Measurements from ENCODE around the gene USP24. TPM values are rescaled to one million over a fixed set of nuclear protein-coding genes. Genes with fewer than 3 reads are reported as not detected.

USP24 gene
- polyA plus RNA-seq, 1 donor: 38.4 TPM

DNA sequence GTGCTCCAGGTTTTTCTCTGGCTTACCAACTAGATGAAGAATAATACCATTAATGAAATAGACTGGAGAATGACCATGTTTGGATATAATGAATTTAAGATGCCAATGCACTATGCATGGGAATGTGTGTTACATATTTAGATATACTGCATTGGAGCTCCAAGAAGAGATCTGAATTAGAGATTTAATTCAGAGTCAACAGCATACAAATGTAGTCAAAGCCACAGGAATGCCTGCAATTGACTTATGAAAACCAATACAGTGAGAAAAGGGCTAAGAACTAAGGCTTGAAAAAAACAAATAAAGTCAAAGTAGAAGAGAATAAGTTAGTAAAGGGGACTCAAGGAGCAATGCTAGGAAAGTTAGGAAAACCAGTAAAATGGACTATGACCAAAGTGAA lies 59.1 kb downstream of the USP24 start:
- no peak for DNase-seq (ENCODE audit: low read depth)

DNA sequence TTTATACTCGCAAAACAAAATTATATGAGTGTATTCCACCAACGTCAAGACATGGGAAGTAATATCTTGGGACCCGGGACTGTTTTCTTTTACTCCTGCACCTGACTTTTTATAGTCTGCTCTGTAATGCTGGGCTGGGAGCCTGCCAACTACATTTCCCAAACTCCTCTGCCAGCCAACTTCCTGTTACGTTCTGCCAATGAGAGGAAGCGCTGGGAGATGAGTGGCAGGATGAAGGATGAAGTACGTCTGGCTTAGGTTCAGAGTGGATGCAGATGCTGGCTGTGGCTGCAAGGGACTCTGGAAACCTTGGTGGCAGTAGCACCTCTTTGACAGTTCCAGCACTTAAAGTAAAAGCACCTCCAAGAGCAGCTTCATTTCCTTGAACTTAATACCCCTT lies 59.6 kb downstream of the USP24 start:
- DNase-seq (ENCODE audit: low read depth): no peak

DNA sequence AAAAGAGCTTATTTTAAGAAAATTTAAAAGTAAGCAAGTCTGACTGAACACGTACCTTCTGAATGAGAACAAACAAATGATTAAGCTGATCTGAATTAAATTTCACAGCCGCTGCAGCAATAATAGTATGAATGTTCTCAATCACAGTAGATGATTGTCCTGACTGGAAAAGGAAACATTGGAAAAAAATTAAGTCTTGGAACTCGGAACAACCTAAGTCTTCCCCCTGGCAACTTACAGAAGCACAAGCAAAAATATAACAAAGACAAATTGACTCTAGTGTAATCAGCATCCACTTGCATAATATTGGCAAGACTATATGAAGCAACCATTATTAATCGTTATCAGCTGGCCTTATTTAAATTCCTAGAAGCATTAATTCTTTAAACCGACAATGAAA lies 60.5 kb downstream of the USP24 start:
- no peak for DNase-seq (ENCODE audit: low read depth)

DNA sequence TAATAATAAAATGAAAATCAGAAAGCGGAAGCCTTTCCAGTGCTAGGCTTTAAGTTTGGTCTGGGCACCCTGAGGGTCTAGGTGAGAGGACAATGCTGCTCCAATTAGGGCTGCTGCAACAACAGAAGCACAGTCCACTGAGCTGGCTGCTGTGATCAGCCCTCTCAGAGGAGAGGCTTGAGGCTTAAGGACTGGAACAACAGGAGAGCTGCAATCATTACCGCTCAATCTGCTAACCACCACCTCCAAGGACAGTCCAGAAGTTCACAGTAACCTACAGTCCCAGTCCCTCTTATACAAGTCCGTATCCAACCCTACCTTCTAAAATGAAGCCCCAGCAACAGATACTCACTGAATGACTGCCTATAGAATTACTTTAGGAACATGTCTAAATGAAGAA lies 62.1 kb downstream of the USP24 start:
- DNase-seq (ENCODE audit: low read depth): no peak

DNA sequence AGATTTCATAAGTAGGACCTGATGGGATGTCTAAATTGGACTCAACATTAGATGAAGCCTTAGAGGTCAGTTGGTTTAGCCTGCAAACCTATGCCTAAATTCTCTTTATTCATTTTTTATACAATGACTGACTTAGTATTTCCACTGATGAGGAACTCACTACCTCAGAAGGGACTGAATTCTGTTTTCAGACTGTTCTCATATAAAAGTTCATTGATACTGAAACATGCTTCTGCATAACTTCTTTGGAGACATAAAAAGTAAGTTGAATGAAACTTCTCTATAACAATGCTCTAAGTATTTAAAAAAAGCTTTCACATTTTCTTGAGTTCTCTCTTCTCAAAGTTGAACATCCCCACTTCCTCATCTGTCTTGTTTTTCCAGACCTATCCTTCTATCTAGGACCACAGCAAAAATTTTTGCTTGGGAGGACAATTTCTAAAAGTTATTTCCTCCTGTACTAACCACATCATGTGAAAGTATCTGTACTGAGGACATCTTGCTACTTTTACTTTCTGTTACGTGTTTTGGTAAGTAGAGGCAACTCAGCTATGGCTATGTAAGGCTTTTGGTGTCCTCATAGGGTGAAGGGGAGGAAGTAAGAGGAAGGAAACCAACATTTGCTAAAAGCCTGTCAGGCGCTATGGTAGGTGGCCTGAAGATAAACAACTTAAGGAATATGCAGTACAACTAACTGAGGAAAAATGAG lies 64.1 kb downstream of the USP24 start:
- DNase-seq (ENCODE audit: low read depth): peak; percentile 8

DNA sequence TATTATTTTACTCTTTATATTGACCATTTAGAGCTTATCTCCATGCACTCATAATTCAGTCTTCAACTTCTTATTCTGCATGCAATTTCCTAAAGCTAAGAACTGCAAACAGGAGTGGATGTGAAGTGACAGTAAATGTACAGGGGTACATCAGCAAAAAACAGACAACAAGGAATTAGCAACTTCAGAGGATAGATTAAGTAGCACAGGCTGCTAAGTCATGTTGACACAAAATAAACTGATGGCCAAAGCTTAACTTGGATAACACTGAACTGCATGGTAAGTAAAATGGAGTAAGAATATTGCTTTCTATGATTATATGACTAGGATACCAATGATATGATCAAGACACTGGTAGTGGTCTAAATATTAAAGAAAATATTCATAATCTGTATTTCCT lies 66.5 kb downstream of the USP24 start:
- no peak for DNase-seq (ENCODE audit: low read depth)

DNA sequence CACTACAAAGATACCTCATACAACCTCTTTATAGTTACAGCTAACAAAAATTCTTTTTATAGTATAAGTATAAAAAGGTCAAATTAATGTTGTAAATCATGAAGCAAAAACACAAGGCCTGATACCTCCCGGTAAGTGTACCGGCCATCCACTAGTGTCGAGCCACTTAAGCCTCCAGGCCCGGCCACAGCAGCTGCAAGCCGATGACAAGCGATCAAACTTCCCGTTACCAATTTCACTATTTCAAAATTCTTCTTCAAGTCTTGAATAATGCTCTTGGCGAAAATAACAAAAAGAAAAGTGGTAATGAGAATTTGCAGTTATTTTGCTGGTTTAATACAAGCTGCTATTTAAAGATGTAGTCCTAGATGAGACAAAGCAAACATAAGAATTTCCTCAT lies 67.6 kb downstream of the USP24 start:
- no peak for DNase-seq (ENCODE audit: low read depth)

DNA sequence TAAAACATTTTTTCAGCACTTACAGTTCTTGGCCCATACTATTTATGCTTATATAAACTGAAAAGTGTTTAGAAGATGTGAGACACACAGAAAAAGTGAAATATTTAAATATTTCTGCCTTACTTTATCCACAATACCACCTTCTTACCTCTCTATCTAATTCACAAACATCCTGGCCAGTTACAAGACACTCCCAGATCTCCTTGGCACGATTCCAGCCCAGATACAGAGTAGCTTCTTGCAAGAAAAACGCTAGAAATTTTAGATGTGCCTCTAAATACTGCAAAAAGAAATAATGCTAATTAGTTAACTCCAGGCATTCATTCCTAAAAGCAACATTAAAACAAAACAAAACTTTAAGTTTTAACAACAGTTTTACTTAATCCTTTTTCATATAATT lies 68.4 kb downstream of the USP24 start:
- DNase-seq (ENCODE audit: low read depth): peak; percentile 9

DNA sequence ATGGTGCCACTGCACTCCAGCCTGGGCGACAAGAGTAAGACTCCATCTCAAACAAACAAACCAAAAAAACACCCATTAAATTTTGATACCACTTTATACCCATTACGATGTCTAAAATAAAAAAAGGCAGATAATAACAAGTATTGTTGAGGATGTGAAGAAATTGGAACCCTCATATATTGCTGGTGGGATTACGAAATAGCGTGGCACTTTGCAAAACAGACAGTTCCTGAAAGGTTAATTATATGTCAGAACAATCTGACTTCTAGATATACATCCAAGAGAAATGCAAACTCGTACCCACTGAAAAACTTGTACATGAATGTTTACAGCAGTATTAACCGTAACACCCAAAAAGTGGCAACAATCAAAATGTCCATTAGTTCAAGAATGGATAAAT lies 70.3 kb downstream of the USP24 start:
- DNase-seq (ENCODE audit: low read depth): no peak

DNA sequence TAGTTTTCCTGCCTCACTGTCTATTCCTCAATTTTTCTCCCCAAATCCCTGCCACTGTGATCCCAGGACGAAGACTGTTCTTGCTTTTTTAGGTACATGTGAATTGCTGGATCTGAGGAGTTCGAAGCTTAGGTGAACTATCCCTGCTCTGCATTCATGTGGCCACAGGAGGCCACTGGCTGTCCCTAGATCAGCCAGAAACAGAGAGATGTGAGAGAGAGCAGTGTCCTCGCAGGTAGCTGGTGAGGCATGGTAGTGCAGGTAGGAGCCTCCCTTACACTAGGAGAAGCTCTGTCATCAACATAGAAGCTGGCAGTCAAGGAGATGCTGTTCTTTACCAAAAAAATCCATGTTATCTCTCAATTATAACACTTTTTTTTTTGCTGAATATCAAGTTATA lies 71.5 kb downstream of the USP24 start:
- DNase-seq (ENCODE audit: low read depth): no peak

DNA sequence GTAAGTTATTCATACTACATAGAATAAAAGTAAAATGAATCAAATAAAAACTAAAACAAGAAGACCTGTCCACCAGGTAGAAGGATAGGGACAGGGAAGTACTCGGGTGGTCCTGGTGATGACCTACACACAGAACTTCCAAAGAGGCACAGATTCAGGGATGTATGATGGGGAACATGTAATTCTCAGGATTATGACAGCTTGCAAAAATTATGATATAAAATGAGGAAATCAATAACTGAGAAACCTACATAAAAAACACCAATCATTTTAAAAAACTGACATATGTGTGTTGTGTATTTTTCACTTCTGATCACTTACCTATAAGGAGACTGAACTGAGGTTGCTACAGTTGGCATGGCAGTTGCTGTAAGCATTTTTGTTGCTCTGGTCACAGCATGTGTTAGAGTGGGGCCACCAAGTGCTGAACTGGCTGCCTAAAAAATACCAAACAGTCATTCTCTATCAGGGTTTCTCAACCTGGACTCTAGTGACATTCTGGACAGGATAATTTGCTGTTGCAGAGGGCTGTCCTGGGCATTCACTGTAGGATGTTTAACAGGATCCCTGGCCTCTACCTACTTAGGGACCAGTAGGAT lies 73.8 kb downstream of the USP24 start:
- DNase-seq (ENCODE audit: low read depth): no peak

DNA sequence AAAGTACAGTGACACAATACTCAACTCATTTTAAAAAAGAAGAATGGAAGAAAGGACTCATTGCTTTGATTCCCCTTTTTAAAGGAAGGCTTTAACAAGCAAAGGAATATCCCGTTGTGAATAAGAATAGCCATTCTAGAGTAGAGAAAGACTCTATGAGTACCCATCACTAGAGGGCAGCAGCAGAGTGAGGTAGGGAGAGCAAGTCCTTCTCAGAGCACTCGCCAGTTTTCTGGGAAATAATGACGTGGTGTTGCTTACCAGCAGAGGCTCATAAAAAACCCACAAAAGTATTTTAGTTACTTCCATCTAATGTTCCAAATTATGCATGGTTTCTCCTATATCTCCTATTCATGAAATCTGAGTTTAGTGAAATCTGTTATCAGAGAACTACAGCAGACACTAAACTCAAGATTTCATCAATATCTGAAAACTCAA lies 74.6 kb downstream of the USP24 start:
- peak; percentile 78 for DNase-seq (ENCODE audit: low read depth)

DNA sequence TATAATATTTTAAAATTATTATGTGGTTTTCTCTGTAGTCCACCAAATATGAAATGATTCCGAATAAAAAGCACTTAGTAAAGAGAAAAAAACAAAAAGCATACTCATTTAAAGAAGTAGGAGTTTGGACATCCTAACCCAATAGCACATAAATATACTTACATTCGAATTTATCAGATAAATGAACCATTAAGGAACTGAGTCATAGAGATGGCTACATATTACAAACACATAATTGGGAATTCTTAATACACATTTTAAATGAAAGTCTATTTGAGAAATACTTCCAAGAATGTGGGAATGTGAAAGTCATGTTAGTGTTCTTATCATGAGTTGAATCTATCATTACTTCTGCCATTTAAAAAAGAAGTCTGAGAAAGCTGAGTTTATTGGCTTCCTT lies 75.0 kb downstream of the USP24 start:
- no peak for DNase-seq (ENCODE audit: low read depth)

DNA sequence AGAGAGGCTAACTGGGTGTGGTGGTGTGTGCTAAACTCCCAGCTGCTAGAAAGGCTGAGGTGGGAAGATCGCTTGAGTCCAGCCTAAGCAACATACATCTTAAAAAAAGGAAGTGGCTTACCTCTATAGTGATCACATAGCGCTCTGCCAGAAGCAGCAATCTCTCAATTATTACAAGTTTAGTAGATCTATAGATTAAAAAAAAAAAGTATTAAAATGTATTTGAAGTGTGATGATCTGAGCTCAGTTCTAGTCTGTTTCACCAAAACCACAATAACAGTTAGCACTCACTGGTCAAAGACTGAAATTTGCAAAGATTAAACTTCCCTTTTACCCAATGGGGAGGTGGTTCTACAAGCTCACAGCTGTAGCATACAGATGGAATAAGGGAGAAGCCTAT lies 76.3 kb downstream of the USP24 start:
- DNase-seq (ENCODE audit: low read depth): no peak

DNA sequence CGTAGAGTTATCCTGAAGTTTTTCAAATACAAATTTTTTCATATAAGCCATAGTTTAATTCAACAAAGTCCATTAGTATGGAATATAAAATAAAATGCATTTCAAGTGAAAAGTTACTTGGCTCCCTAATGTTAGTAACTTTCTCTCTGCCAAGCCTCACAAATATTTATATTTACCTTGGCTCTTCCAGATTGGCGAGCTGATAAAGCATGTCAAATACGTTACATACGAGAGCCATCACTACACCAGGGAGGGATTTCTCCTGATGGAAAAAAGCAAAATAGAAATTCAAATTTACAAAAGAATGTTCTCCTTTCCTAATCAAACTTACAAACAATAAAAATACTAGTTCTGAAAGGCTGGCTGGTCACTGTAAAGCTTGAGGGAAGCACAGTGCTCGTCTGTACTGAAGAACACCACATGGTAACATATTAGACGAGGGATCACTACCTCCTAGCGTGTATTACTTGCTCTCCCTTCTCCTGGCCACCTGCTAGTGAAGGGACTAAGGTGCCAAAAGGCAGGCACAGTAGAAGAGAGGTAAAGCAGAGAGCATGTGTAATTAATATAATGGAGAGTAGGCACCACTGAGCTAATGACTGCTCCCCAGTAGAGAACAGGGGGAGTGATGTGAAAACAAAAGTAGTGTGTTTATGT lies 80.9 kb downstream of the USP24 start:
- no peak for DNase-seq (ENCODE audit: low read depth)

DNA sequence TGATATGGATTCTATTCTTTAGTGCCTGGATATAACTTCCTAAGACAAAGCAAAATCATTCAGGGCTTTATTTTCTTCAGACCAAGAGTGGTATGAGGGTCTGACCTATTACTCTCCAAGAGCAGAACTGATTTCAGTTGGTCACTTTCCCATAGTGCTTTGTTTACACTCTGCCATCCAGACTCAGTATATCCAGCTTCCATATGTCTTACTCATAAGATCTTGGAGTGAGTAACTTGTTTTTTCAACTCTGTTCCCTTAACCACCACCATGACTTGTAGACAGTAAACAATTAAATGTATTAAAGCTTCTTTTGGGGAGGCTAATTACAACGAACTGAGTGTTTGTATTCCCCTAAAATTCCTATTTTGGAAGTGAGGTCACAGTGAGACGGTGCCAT lies 83.4 kb downstream of the USP24 start:
- DNase-seq (ENCODE audit: low read depth): no peak

DNA sequence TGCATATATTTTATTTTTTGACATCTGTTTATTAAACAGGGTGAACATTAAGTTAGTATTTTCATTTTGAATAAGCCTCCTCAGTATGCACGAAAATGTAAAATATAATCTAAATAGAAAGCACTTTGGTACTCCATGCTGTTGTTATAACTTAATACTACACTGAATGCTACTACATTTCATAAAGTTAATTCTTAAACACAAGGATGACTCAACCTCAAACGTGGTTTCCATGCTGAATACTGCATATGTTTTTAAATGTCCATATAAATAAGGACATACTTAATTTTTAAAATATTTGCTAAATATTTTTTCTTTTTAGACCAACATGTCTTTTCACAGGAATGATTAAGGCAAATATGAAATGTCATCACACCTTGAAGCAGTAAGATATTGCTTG lies 83.9 kb downstream of the USP24 start:
- DNase-seq (ENCODE audit: low read depth): no peak

DNA sequence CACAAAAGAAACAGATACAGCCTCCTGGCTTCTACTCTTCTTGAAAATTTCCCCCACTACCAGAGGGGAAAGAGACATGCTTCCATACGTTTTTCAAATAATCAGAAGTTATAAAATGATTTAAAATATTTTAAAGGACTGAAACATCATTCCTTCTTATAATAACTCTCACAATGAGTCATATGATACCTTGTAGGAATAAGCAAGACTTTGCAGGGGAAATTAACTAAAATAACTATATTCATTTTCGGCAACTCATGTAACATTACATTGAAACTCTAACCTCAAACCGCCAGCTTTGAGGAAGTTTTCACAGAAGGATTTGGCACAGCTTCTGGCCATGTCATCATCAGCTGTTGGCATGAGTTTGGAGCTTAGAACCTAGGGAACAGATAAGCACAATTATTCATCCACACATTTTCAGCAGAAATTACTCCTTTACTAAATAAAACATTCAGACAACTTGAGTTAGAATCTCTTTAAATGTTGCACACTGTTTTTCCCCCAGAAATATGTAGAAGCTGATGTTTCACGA lies 85.9 kb downstream of the USP24 start:
- DNase-seq (ENCODE audit: low read depth): no peak

DNA sequence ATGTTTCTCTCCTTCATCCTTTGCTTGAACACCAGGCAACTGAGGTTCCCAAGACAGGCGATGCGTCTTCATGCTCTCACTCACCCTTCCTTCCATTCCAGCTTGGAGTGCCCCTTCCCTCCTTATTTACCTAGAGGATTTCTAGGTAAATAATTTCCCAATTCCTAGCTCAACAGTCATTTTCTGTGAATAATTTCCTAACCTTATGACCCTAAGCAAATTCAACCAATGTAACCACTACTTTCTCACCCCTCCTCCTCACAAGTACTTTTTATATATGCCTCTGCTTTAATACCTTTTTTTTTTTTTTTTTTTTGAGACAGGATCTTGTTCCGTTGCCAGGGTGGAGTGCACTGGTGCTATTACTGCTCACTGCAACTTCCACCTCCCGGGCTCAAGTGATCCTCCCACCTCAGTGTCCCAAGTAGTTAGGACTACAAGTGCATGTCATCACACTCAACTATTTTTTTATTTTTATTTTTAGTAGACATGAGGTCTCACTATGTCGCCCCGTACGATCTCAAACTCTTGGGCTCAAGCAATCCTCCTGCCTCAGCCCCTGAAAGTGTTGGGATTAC lies 86.7 kb downstream of the USP24 start:
- no peak for DNase-seq (ENCODE audit: low read depth)

DNA sequence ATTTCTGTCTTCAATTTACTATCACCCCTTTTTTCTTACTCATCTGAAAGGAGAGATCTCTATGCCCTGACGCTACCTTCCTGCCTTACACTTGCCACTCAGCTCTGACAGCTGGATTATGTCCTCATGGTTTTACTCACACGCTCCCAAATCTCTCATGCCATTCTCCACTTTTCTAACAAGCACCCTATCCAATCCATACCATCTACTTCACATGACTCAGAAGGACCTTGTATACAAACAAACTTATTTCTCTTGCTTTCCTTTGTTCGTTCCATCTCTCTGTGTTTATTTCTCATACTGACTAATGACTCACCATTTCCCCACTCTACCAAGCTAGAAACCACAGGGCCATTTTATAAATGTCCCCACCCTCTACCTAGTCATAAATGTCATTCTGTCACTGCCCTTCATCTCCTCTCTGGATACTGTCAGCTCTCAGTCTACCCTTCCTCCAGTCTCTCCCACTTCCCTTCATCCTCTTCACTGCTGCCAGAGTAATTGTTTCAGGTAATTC lies 87.3 kb downstream of the USP24 start:
- no peak for DNase-seq (ENCODE audit: low read depth)

DNA sequence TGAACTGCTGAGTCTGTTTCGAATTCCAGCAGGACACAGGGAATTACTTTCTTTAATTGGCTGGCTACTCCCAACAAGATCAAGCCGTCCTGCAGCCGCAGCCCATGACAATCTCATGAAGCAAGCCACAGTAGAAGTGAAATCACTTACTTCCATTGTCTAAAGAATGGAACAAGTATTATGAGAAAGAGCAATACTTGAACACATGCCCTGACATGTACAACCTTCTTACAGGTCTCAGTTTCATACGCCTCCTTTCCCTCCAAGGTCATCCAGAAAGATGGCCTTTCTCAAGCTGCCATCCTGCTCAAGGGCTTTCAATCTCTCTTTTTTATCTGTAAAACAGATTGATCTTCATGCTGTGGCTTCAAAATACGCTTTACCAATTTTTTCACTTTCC lies 90.7 kb downstream of the USP24 start:
- no peak for DNase-seq (ENCODE audit: low read depth)

DNA sequence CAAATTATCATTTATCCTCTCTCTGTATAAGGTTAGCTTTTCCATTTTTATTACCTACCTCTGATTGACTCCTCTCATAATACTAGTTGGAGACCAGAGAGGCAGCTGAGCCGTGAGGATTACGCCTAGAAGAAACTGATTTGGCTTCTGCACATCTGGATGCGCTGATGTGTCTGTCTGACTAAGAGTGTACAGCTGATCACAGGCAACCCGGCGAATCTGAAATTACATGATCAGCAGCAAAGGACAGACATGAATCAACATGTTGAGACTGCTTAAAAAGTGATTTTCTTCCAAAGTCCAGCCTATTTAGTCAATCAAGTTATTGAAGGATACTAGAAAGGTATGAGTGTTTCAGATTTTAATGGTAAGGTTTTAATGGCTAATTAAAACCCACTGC lies 94.6 kb downstream of the USP24 start:
- DNase-seq (ENCODE audit: low read depth): no peak

Measured in forelimb muscle (tissue), 1 donor.